Daoy (cell line): ENCODE results near the gene NR3C2. TPM values are rescaled to one million over a fixed set of nuclear protein-coding genes. Genes with fewer than 3 reads are reported as not detected.
A peak's percentile ranks its signal among the peaks of the same experiment; 100 is the strongest.

Experiments used
- DNase-seq: peaks from one replicate; pipeline ENCODE4 v3.0.0-alpha.2; 2015; ENCODE audit warnings: low read depth
- total RNA-seq: library from RNA; depleted of rRNA; stranded (reverse); fragments of >200 nt; shearing (Covaris generic); gene quantifications from 2 replicates; pipeline ENCODE4 v1.2.3, GENCODE V29; 2014

NR3C2 gene
- total RNA-seq, 1 experiment from 2014 or later: 0.34 TPM

- no peak for DNase-seq
Observed at GRCh38 chr4:148435654-148436406, 6.4 kb downstream of the NR3C2 start.

- DNase-seq: no peak
Observed at GRCh38 chr4:148434075-148434773, 8.0 kb downstream of the NR3C2 start.

DNA sequence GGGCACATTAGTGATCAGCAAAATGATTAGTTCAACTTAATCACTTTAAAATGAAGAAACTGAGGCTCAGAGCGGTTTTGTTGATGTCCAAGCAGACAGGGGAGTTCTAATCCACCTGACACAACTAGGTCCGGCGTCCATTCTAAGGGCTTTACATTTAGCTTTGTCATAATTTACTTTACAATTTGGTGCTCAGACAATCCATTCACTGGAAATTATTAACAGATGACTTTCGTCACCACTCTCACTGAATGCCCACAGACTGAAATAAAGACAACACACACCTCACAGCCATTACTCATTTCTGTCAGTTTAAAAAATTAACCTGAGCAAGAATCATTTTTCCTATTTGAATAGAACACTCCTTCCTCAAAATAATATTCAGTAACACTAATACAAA, 10.8 kb downstream of the NR3C2 start:
- DNase-seq: no peak

DNA sequence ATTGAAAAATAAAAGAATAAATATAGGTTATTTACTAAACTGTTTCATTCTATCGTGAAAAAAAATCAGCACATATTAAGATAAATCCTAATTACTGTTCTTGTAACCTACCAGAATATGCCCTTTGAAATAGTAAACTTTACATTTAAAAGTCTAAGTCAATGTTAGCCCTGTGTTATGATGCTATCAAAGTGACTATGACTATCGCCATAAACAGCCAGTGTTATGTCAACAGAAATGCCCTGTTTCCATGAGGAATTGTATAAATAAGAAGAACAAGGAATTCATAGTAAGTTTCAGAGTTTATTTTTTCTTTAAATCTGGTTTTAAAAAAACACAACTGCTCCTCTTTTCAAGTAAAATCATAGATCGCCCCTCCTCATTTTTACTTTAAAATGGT, 11.4 kb downstream of the NR3C2 start:
- no peak for DNase-seq

DNA sequence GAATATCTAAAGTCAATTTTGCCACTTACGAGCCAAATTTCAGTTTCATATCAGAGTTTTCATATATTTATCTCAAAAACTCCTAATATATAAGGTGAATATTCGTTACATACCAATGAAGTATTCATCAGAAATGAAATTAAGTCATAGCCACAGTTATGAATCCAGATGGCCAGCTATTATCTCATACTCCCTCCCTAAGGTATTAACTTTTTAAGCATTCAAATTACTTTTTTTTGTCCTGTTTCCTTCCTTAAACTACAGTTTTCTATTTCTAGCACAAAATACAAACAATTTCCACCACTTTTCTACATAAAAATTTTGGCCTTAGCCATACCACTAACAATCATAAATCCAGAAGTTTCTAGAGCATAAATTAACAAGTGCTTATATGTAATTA, 13.0 kb downstream of the NR3C2 start:
- no peak for DNase-seq

GRCh38 chr4:148426643-148427042, 15.6 kb downstream of the NR3C2 start:
- no peak for DNase-seq

DNA sequence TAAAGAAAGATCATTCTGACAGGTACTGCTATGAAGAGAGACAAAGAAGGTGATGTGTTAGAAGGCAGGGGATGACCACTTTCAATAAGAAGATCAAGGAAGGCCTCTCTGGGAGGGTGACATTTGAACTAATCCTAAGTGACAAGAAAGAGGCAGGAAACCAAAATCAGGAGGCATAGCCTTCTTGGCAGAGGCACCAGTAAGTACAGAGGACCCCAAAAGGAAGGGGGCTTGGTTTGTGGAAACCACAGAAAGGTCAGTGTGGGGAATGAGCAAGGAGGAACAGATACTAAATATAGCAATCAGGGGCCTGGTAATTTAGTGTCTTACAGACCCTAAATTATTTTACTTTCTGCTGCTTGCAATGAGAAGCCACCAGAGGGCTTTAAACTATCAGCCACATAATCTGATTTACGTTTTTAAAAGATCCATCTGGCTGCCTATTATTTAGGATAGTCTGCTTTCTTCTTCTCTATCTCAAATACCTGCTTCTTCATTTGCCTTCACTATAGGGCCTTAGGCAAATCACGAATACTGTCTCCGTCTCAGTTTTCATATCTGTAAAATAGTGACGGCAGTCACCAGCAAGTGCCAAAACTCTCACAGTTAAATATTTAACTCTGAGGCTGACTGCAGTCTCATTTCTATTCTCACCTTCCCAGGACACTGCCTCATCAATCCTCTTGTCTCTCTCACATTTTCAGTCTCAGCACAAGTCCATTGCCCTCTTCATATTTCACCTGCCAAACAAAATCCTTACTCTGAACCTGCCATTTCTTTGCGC, 16.7 kb downstream of the NR3C2 start:
- no peak for DNase-seq

- no peak for DNase-seq
Observed at GRCh38 chr4:148420397-148420796, 21.8 kb downstream of the NR3C2 start.

DNA sequence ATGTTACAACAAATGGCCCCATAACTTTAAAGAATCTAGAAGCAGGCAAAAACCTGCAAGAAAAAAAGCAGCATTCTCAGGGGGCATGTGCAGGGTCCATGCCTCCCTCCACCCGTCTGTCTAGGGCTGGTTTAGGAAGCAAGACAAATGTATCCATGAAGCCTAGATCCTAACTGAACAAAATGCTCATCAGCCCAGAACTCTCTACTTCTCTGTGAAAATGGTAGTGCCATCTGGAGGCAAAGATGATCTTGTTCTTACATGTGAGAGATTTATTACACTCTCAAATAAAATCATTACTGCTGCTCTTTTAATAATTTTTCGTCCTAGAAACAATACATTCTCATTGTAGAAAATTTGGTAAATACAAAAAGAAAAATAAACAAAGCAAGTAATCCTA, 26.7 kb downstream of the NR3C2 start:
- DNase-seq: no peak

- DNase-seq: no peak
Observed at GRCh38 chr4:148412460-148412994, 29.7 kb downstream of the NR3C2 start.

DNA sequence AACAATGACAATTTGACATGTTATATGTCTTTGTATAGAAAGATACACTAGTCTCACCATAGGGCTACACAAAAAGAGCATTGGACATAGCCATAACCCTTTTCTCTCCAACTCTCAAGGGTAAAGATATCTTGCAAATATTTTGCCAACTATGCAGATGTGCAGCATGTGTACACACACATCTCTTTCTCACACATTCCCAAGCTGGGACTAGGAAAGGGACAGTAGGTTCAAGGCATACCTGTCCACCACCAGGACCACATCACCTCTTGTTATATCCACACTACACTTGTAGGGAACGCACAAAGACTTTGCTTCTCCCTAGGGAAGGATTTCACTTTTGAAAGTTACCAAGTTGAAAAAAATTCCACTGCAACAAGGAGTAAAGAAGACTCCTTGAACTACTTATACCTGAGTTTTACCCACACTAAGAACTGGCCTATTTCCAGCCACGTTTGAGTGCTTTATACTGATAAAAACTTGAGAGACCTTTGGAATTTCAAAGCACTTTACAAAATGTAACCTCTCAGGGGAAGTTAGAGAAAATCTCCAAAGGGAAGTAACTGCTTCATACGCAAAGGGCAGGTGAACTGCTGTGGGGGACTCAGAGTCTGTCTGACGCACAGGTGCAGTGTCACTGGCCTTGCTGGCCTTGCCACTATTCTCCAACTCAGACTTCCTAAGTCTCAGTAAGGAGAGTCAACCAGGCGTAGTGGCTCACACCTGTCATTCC, 36.9 kb downstream of the NR3C2 start:
- no peak for DNase-seq

DNA sequence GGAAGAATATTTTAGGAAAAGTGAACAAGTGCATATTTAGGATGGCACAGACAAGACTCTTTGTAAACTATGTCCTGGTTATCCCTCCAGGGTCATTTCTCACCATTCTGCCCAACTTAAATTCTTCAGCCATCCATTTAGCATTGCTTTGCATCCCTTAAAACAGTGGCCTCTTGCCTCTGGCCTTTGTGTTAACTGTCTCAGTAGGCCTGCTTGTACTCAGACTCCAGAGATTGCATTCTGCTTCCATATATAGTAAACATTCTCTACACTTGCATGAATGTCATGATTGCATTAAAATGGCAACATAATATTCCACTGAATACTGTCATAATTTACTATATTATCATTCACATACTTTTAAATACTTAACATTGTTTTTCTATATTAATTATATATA, 43.2 kb downstream of the NR3C2 start:
- DNase-seq: no peak

DNA sequence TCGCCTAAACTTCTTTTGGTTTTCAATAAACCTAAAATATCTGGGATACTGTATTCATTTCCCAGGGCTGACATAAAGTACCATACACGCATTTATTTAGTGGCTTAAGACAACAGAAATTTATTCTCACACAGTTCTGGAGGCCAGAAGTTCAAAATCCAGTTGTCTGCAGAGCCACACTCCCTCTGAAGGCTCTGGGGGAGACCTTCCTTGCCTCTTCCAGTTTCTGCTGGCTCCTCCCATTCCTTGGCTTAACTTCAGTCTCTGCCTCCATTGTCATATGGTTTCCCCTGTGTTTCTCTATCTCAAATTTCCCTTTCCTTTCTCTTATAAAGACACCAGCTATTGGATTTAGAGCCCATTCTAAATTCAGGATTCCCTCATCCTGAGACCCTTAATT, 44.4 kb downstream of the NR3C2 start:
- no peak for DNase-seq

- DNase-seq: no peak
Observed at GRCh38 chr4:148396986-148397673, 45.1 kb downstream of the NR3C2 start.

DNA sequence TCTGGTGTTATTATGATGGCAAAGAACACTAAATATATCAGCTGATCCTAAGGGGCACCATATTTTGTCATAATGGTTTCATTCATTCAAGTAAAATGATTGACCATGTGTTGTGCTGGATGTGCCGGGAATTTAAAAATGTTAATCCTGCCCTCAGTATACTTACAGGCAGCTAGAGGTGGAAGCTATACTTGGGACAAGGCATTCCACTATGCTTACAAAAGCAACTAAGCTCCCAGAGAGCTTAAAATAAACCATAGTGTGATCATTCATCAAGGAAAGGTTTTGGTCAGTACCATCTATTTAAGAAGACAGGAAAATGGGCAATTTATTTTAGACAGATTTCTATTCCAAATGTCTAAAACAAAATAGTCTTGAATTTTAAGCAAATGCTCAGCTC, 46.4 kb downstream of the NR3C2 start:
- DNase-seq: no peak

DNA sequence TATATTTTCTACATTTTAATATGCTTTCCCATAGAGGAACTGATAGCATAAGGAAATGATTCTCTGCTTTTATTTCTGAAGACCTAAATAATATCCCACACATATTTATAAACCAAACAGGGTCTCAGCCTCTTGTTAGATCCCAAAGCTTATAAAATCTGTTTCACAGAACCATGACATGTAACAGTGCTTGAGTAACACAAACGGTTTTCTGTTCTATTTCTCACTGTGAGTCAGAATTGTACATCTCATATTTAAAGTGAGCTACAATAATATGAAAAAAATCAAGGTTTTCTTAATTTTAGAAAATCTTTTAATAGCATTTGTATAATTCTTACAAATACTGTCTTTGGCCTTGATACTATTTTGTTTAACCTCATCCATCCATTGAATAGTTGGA, 51.2 kb downstream of the NR3C2 start:
- DNase-seq: no peak

DNA sequence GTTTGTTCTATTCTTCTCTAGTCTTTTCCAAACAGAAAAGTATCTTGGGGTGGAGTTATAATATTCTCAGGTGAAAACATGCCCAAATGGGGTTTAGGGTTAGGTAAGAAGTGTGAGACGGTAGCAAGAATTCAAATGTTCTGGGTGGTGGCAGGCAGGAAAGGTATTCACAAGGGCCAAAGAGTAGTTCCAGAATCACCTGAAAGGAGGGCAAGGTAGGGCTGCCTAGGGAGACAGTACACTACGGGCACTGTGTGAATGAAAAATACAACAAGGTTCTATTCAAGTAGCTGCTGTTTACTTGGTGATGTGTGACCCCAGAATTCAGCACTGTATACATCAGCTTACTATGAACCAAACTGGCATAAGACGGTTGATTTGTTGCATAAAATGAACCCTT, 51.9 kb downstream of the NR3C2 start:
- DNase-seq: no peak

DNA sequence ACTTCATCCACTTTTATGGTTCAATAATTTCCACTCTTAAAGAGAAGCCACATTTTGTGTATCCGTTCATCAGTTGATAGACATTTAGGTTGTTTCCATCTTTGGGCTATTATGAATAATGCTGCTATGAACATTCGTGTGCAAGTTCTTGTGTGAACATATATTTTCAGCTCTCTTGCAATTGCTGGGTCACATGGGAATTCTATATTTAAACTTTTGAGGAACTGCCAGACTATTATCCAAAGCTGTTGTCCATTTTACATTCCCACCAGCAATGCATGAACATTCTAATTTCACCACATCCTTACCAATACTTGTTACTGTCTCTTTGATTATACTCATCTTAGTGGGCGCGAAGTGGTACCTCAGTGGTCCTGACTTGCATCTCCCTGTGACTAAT, 61.9 kb downstream of the NR3C2 start:
- DNase-seq: no peak

GRCh38 chr4:148376151-148376550, 66.1 kb downstream of the NR3C2 start:
- peak; percentile 43 for DNase-seq

- DNase-seq: no peak
Observed at GRCh38 chr4:148375584-148375983, 66.6 kb downstream of the NR3C2 start.

- DNase-seq: no peak
Observed at GRCh38 chr4:148373093-148373492, 69.1 kb downstream of the NR3C2 start.
